Epidermal melanocyte (primary cell): Measurements from ENCODE around the gene CTIF.

Experiments
- DNase-seq: peaks from one replicate; pipeline ENCODE4 v3.0.0; 2011; ENCODE audit warnings: low spot score; ENCODE audit not compliant: insufficient read length

The CTIF gene

GRCh38 chr18:48574667-48575300 lies 36.0 kb downstream of the CTIF start:
- DNase-seq = no peak

- no peak for DNase-seq
These were observed 36.4 kb downstream of the CTIF start for GRCh38 chr18:48575301-48575657.

- DNase-seq = no peak
These were observed 37.0 kb downstream of the CTIF start for GRCh38 chr18:48575658-48576456.

- DNase-seq = no peak
These were observed 37.6 kb downstream of the CTIF start for GRCh38 chr18:48576457-48576771.

- no peak for DNase-seq
These were observed 38.8 kb downstream of the CTIF start for GRCh38 chr18:48577478-48578190.

- DNase-seq = no peak
These were observed 39.5 kb downstream of the CTIF start for GRCh38 chr18:48578289-48578688.

GRCh38 chr18:48580066-48580465 lies 41.2 kb downstream of the CTIF start:
- no peak for DNase-seq

GRCh38 chr18:48580782-48581181 lies 42.0 kb downstream of the CTIF start:
- DNase-seq = no peak

- DNase-seq = no peak
These were observed 42.4 kb downstream of the CTIF start for GRCh38 chr18:48581206-48581605.

- DNase-seq = no peak
These were observed 43.1 kb downstream of the CTIF start for GRCh38 chr18:48581941-48582340.

- DNase-seq = no peak
These were observed 44.1 kb downstream of the CTIF start for GRCh38 chr18:48582946-48583345.

GRCh38 chr18:48583573-48583972 lies 44.7 kb downstream of the CTIF start:
- DNase-seq = no peak

- DNase-seq = no peak
These were observed 51.1 kb downstream of the CTIF start for GRCh38 chr18:48589797-48590519.

- no peak for DNase-seq
These were observed 51.8 kb downstream of the CTIF start for GRCh38 chr18:48590678-48591077.

GRCh38 chr18:48592540-48593171 lies 53.8 kb downstream of the CTIF start:
- DNase-seq = no peak

GRCh38 chr18:48594471-48595094 lies 55.8 kb downstream of the CTIF start:
- no peak for DNase-seq

- no peak for DNase-seq
These were observed 56.9 kb downstream of the CTIF start for GRCh38 chr18:48595703-48596218.

- no peak for DNase-seq
These were observed 58.3 kb downstream of the CTIF start for GRCh38 chr18:48597110-48597509.

GRCh38 chr18:48597671-48598070 lies 58.8 kb downstream of the CTIF start:
- no peak for DNase-seq

- DNase-seq = no peak
These were observed 60.6 kb downstream of the CTIF start for GRCh38 chr18:48599391-48599790.

- DNase-seq = no peak
These were observed 61.2 kb downstream of the CTIF start for GRCh38 chr18:48600046-48600445.
